HepG2 (cell line): Measurements from ENCODE around the gene PTGIS. TPM values are rescaled to one million over a fixed set of nuclear protein-coding genes. Genes with fewer than 3 reads are reported as not detected.

Source experiments
- ERF ChIP-seq: IDR thresholded peaks from 2 replicates; pipeline ENCODE4 v1.6.1; 2018; ENCODE audit warnings: missing biosample characterization, missing genetic modification reagents
- FOXK1 ChIP-seq: sonication (generic); formaldehyde crosslinking; IDR thresholded peaks from 2 replicates; pipeline ENCODE4 v1.4.0; 2020; ENCODE audit warnings: low read depth, missing genetic modification reagents, borderline replicate concordance
- HOXA3 ChIP-seq: sonication (generic); formaldehyde crosslinking; IDR thresholded peaks from 2 replicates; pipeline ENCODE4 v1.5.0; 2020; ENCODE audit warnings: missing genetic modification reagents
- HOXA5 ChIP-seq: sonication (generic); formaldehyde crosslinking; IDR thresholded peaks from 2 replicates; pipeline ENCODE4 v1.4.0; 2020; ENCODE audit warnings: missing genetic modification reagents
- IKZF5 ChIP-seq: IDR thresholded peaks from 2 replicates; pipeline ENCODE4 v1.6.1; 2018; ENCODE audit warnings: missing genetic modification reagents, mild to moderate bottlenecking, missing compliant biosample characterization
- IRF2 ChIP-seq: IDR thresholded peaks from 2 replicates; pipeline ENCODE4 v1.6.1; 2018; ENCODE audit warnings: missing genetic modification reagents, missing compliant biosample characterization
- KAT2B ChIP-seq: fragments of 150-350 bp; IDR thresholded peaks from 2 replicates; pipeline ENCODE4 v1.6.1; 2014; ENCODE audit warnings: low read depth, low read length, borderline replicate concordance
- KLF13 ChIP-seq: sonication (generic); formaldehyde crosslinking; IDR thresholded peaks from 2 replicates; pipeline ENCODE4 v1.4.0; 2020; ENCODE audit warnings: mild to moderate bottlenecking, missing genetic modification reagents
- KMT2B ChIP-seq: IDR thresholded peaks from 2 replicates; pipeline ENCODE4 v1.6.1; 2016; ENCODE audit warnings: missing genetic modification reagents, missing compliant biosample characterization
- NCOA2 ChIP-seq: sonication (generic); formaldehyde crosslinking; IDR thresholded peaks from 2 replicates; pipeline ENCODE4 v1.8.0; 2022; ENCODE audit warnings: inconsistent platforms
- PHF8 ChIP-seq: sonication (generic); formaldehyde crosslinking; IDR thresholded peaks from 2 replicates; pipeline ENCODE4 v1.5.0; 2020; ENCODE audit warnings: missing genetic modification reagents
- POGK ChIP-seq: sonication (generic); formaldehyde crosslinking; conservative IDR thresholded peaks from 2 replicates; pipeline ENCODE4 v1.8.0; 2022; ENCODE audit warnings: mild to moderate bottlenecking, moderate library complexity, missing genetic modification reagents
- PRDM10 ChIP-seq: sonication (generic); formaldehyde crosslinking; IDR thresholded peaks from 2 replicates; pipeline ENCODE4 v1.4.0; 2020; ENCODE audit warnings: low read depth, missing genetic modification reagents
- ZBTB49 ChIP-seq: sonication (generic); formaldehyde crosslinking; IDR thresholded peaks from 2 replicates; pipeline ENCODE4 v1.4.0; 2020; ENCODE audit warnings: missing genetic modification reagents, borderline replicate concordance
- ZNF546 ChIP-seq: sonication (generic); formaldehyde crosslinking; conservative IDR thresholded peaks from 2 replicates; pipeline ENCODE4 v1.8.1; 2023; ENCODE audit warnings: mild to moderate bottlenecking, missing genetic modification reagents
- ZNF580 ChIP-seq: IDR thresholded peaks from 2 replicates; pipeline ENCODE4 v1.6.1; 2016; ENCODE audit warnings: low read depth, borderline replicate concordance
- ZNF598 ChIP-seq: sonication (generic); formaldehyde crosslinking; IDR thresholded peaks from 2 replicates; pipeline ENCODE4 v1.5.1; 2020; ENCODE audit warnings: mild to moderate bottlenecking, missing genetic modification reagents, borderline replicate concordance
- ZNF614 ChIP-seq: IDR thresholded peaks from 2 replicates; pipeline ENCODE4 v1.6.1; 2018; ENCODE audit warnings: missing biosample characterization, missing genetic modification reagents, inconsistent platforms, borderline replicate concordance
- ZSCAN9 ChIP-seq: IDR thresholded peaks from 2 replicates; pipeline ENCODE4 v1.6.1; 2016; ENCODE audit warnings: borderline replicate concordance
- polyA plus RNA-seq, 8 experiments: library from polyadenylated mRNA; depleted of rRNA in 3 of 8; stranded (reverse) in 7 of 8; unstranded in 1 of 8; fragments of >200 nt; fragmentation: Illumina TruSeq in 4 of 8; extraction: Trizol in 4 of 8; gene quantifications; 2 replicates each; pipeline versions ENCODE4 v1.2.1 to v1.2.3, GENCODE V29; 2011 to 2016; ENCODE audit warnings: low read depth in 4 of 8, missing spikeins in 1 of 8, mixed read lengths in 1 of 8; ENCODE audit not compliant: insufficient read depth in 1 of 8
- total RNA-seq, 5 experiments: library from RNA; depleted of rRNA; stranded (reverse); fragments of >200 nt; fragmentation: Illumina TruSeq; extraction: Trizol; gene quantifications; 2 replicates each; pipeline ENCODE4 v1.2.3, GENCODE V29; 2016; ENCODE audit warnings: low read depth in 1 of 5

Gene PTGIS
- total and polyA plus RNA-seq, 2 of the 13 experiments (the other 11 are each of a cell fraction or from before 2014, with no cell fraction given), result not detected

GRCh38 chr20:49541733-49542513 is 26.0 kb downstream of the PTGIS start (continued):
- peak; percentile 63; the same call in 1 of the 2 replicates for TF ChIP-seq ERF (CRISPR knock-in tag)
- peak; percentile 68 for TF ChIP-seq HOXA3 (CRISPR knock-in tag)
- TF ChIP-seq NCOA2 (CRISPR knock-in tag), result no peak; the same call in 1 of the 2 replicates
- TF ChIP-seq POGK (CRISPR knock-in tag), result 0 out of 2 replicates have a peak, but pooled peaks have one; percentile 35
- TF ChIP-seq KAT2B, result no peak
- peak; percentile 83; the same call in 1 of the 2 replicates for TF ChIP-seq IKZF5
- peak; percentile 64; the same call in 1 of the 2 replicates for TF ChIP-seq ZNF580 (CRISPR knock-in tag)
- TF ChIP-seq PHF8, result peak; percentile 43
- TF ChIP-seq FOXK1 (CRISPR knock-in tag), result peak; percentile 78; the same call in 1 of the 2 replicates
- TF ChIP-seq ZNF598, result 0 out of 2 replicates have a peak, but pooled peaks have one; percentile 63
- 0 out of 2 replicates have a peak, but pooled peaks have one; percentile 22 for TF ChIP-seq ZNF546 (CRISPR knock-in tag)
- no peak for TF ChIP-seq KLF13 (CRISPR knock-in tag)
- TF ChIP-seq PRDM10 (CRISPR knock-in tag), result 0 out of 2 replicates have a peak, but pooled peaks have one; percentile 42
- peak; percentile 82 for TF ChIP-seq HOXA5 (CRISPR knock-in tag)
- peak; percentile 56; the same call in 1 of the 2 replicates for TF ChIP-seq KMT2B (CRISPR knock-in tag)
- TF ChIP-seq ZBTB49 (CRISPR knock-in tag), result no peak
- peak; percentile 59; the same call in 1 of the 2 replicates for TF ChIP-seq ZNF614 (CRISPR knock-in tag)
- 0 out of 2 replicates have a peak, but pooled peaks have one; percentile 21 for TF ChIP-seq ZSCAN9 (CRISPR knock-in tag)
- TF ChIP-seq IRF2 (CRISPR knock-in tag), result peak; percentile 78
